T-helper 2 cell treated with Interferon-gamma antibody and Interleukin-4, amounts not matched to agents 5 μg/mL and 100 μg/mL, for 36 hours (primary cell): Measurements from ENCODE around the gene SSBP2.

Experiments used
- DNase-seq: peaks from one replicate; pipeline ENCODE4 v3.0.0; 2021; ENCODE audit warnings: low spot score
- H3K27ac Mint-ChIP-seq: one replicate; pipeline ENCODE4 v1.8.0; 2021; ENCODE audit warnings: mild to moderate bottlenecking, mixed read lengths
- H3K27me3 Mint-ChIP-seq: one replicate; pipeline ENCODE4 v1.8.0; 2021; ENCODE audit warnings: low read depth, mixed read lengths
- H3K36me3 Mint-ChIP-seq: one replicate; pipeline ENCODE4 v1.8.0; 2021; ENCODE audit warnings: low read depth, mixed read lengths
- H3K4me1 Mint-ChIP-seq: one replicate; pipeline ENCODE4 v1.8.0; 2021; ENCODE audit warnings: low read depth, mixed read lengths
- H3K4me3 Mint-ChIP-seq: one replicate; pipeline ENCODE4 v1.8.0; 2022; ENCODE audit warnings: mild to moderate bottlenecking, moderate library complexity, mixed read lengths
- H3K9me3 Mint-ChIP-seq: one replicate; pipeline ENCODE4 v1.8.0; 2021; ENCODE audit warnings: mixed read lengths

Gene SSBP2

DNA sequence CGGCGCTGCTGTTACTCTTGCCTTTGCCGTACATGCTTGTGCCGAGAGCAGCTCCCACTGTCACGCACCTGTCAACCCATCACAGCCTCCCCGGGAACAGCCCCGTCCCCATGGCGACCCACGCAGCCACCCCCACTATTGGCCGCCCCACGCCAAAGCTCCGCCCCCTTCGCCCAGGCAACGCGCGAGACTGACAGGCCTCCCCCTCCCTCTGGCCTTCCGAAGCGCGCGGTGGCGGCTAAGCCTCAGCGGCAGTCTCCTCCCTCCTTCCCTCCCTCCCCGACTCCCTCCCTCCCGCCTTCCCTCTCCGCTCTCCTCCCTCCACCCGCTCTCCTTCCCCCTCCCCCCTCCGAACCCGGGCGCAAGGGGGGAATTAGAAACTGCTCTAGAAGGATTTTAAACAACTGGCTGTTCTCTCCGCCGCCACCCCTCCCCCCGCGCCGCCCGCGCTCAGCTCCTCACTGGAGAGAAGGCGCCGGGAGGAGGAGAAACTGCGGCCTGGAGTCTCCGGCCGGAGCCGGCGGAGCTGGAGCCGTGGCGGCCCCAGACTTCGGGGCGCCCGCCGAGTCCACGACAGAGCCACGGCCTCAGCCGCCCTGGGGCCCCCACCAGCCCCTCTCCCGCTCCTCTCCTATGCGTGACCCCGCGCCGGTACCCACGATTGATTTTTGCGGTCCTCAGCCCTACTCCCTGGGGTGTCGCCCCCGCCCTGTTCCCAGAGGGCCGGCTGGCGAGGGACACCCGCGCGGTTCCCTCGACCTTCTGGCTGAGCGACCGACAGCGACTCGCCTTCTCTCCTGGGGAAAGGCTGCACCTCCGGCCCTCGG, at the start of gene SSBP2:
Gene SSBP2, minus strand, starts transcription at position 89 of the 827 bp plus-strand sequence. Its CDS starts 55 bp downstream, at position 34.
- H3K4me3 Mint-ChIP-seq, result peak within 1 kb of the TSS; percentile 92
- DNase-seq, result peak; percentile 94
- peaks cover 33% of the 10 kb centered on the region for H3K4me1 Mint-ChIP-seq
- H3K27ac Mint-ChIP-seq, result peak within 1 kb of the TSS; percentile 97
- peaks cover 9% of the 10 kb centered on the region for H3K36me3 Mint-ChIP-seq
- H3K9me3 Mint-ChIP-seq, result no peaks in the 10 kb centered on the region
- H3K27me3 Mint-ChIP-seq, result peaks cover 20% of the 10 kb centered on the region

DNA sequence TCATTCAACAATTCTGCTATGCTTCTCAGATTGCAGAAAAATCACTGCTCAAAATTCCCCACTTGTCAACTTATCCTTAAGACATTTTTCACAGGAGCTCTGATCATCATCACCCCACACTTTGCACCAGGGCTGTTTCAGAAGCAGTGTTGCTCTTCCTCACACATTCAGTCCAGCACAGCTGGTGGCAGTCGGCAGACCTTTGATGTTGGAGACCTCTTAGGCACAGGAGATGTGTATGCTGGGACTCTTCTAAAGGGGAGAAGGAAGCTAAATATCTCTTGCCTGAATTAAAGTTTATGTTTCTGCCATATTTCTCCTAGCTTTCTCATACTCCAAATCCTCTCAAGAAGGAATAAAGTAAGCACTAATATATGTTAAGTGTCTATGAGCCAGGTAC, 44.8 kb upstream of the SSBP2 start:
- Mint-ChIP-seq H3K36me3 (no peaks in the 10 kb centered on the region), H3K9me3 (no peaks in the 10 kb centered on the region), H3K4me1 (no peaks in the 10 kb centered on the region), H3K27me3 (peaks cover 14% of the 10 kb centered on the region), H3K4me3 (no peak overlapping the region), H3K27ac (no peak overlapping the region)
- DNase-seq, result no peak

DNA sequence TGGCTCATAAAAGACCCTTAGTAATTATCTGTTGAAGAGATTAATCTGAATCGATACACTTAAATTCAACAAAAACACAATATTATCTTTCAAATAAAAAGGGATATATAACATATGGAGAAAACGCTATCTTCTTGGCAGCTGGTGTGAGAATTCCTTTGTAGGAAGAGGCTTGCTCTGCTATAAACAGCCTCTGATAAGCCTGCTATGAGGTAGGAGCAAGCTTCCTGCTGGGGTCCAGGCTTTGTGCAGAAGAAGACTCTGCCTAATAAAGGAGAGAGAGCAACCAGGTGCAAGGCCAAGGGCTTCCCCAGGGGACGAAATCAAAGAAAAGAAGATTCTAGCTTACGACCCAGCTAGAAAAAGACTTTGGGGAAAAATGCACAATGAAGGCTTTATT, 43.3 kb upstream of the SSBP2 start:
- Mint-ChIP-seq H3K36me3 (no peaks in the 10 kb centered on the region), H3K9me3 (no peaks in the 10 kb centered on the region), H3K4me1 (no peaks in the 10 kb centered on the region), H3K27ac (no peak overlapping the region), H3K4me3 (no peak overlapping the region), H3K27me3 (peaks cover 12% of the 10 kb centered on the region)
- no peak for DNase-seq

DNA sequence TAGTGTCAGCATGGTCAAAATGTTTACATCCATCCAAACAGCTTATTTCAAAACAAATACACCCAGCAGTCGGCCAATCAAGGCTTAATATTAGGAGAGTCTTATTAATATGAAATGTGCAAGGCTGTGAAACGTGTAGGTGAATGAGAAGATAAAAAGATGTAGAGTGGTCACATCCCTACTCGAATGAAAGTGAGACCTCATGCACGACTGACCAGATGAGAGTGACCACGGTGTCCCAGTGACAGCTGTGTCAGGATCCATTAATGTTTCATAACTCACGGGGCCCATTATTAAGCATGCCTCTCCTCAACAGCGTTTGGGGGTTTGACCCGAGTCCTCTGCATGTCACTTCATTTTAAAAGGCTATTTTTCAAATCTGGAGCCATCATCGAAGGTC, 39.4 kb upstream of the SSBP2 start:
- Mint-ChIP-seq H3K27me3 (peaks cover 2% of the 10 kb centered on the region), H3K4me1 (peaks cover 1% of the 10 kb centered on the region), H3K27ac (no peak overlapping the region), H3K9me3 (no peaks in the 10 kb centered on the region), H3K4me3 (no peak overlapping the region), H3K36me3 (no peaks in the 10 kb centered on the region)
- DNase-seq, result no peak

DNA sequence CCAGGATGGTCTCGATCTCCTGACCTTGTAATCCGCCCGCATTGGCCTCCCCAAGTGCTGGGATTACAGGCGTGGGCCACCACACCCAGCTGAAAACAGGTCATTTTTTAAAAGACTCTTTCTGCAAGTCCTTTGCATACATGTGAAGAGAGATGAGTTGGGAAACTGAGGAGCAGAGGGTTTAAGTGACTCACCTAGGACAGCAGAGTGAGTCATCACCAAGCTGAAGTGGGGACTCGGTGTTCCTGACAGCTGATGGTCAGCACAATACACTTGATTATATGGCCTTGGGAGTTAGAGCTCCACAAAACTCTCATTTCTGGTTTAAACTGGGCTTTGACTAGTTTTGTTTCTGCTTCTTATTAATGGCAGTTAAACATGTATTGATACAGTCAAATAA, 38.1 kb upstream of the SSBP2 start:
- H3K27me3 Mint-ChIP-seq, result peaks cover 4% of the 10 kb centered on the region
- H3K9me3 Mint-ChIP-seq, result no peaks in the 10 kb centered on the region
- H3K36me3 Mint-ChIP-seq, result no peaks in the 10 kb centered on the region
- no peak overlapping the region for H3K27ac Mint-ChIP-seq
- no peak overlapping the region for H3K4me3 Mint-ChIP-seq
- DNase-seq, result no peak
- peaks cover 1% of the 10 kb centered on the region for H3K4me1 Mint-ChIP-seq

DNA sequence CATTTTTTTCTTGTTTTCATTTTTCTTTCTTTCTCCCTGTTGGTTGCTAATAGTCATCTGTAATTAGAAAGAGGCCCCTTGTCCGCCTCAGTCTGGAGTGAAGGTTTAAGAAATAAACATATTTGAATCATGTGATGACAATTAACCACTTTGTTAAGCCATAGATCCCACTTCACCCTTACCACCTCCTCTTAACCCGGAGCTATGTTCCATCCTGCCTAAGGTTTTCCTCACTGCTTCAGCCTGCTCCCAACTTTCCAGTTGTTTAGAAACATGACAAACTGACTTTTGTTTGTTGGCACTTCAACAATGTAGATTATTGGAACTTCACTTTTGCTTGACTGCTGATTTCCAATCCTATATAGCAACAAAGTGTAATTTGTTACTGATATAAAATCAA, 37.4 kb upstream of the SSBP2 start:
- no peak for DNase-seq
- H3K4me1 Mint-ChIP-seq, result peaks cover 2% of the 10 kb centered on the region
- H3K9me3 Mint-ChIP-seq, result no peaks in the 10 kb centered on the region
- H3K27ac Mint-ChIP-seq, result no peak overlapping the region
- H3K27me3 Mint-ChIP-seq, result peaks cover 4% of the 10 kb centered on the region
- H3K4me3 Mint-ChIP-seq, result no peak overlapping the region
- no peaks in the 10 kb centered on the region for H3K36me3 Mint-ChIP-seq

DNA sequence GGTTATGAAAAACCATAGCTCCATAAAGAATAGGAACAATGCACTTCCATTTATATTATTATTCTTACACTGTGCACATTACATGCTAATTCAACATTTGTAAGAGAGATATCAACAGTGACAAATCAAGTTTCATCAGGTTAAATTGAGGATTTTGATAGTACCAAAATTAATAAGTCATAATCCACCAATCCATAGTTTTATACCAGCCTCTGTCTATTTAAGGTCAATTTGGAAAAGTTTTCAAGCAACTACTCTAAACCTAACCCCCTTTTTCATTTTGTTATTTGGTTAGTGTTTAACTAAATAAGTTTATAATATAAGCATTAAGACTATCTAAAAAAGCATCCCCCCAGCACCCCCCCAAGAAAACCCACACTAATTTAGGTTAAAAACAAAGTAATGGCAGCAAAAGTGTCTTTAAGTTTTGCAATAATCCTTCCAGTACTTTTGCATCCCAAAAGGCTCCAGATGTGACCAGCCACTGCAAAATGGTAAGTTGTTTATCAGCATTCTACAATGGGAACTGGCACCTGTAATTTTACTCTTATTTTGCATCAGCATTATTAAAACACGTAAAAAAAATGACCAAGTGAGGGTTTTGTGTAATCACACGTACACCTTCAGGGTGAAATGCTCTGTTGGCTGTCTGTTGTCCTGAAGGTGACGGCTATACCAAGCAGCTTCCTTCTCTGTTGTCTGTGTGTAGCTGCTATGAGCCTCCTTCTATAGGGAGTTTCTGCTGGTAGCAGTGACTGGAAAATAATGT, 36.8 kb upstream of the SSBP2 start:
- no peak overlapping the region for H3K27ac Mint-ChIP-seq
- DNase-seq, result no peak
- H3K9me3 Mint-ChIP-seq, result no peaks in the 10 kb centered on the region
- H3K27me3 Mint-ChIP-seq, result peaks cover 4% of the 10 kb centered on the region
- no peak overlapping the region for H3K4me3 Mint-ChIP-seq
- no peaks in the 10 kb centered on the region for H3K36me3 Mint-ChIP-seq
- peaks cover 3% of the 10 kb centered on the region for H3K4me1 Mint-ChIP-seq

DNA sequence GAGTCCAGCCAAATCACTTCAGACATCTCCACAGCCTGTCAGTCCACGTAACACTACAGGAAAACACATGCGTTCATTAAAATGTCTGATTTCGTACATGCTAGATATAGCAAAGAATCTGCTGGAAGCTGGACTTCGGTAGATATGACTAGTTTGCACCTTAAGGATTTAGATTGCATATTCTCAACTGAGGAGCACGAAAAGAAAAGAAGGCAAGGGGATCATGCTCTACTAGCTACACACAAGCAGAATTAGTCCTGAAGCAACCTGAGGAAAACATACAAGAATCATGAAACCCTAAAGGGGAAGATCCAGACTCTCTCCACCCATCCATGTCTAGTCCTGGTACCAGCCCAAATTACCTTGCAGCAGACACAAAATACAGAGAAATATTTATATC, 36.1 kb upstream of the SSBP2 start:
- H3K27me3 Mint-ChIP-seq, result peaks cover 2% of the 10 kb centered on the region
- no peaks in the 10 kb centered on the region for H3K9me3 Mint-ChIP-seq
- no peaks in the 10 kb centered on the region for H3K36me3 Mint-ChIP-seq
- no peak for DNase-seq
- no peak overlapping the region for H3K27ac Mint-ChIP-seq
- no peak overlapping the region for H3K4me3 Mint-ChIP-seq
- peaks cover 3% of the 10 kb centered on the region for H3K4me1 Mint-ChIP-seq

DNA sequence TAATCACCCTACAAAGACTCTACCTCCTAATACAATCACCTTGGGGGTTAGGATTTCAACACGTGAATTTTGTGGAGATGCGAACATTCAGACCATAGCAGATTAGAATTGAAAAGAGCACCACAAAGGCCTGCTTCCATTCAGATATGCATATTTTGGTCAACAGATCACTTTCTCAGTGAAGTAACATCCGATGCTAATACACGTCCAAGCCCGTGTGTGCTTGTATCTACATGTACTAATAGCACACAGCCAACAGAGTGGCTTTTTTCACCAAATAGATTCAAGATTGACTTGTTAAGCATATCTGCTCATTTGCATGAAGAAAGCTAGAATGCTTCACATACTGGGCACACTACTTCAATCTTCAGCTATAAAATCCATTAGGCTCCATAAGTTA, 35.6 kb upstream of the SSBP2 start:
- Mint-ChIP-seq H3K9me3 (no peaks in the 10 kb centered on the region), H3K27me3 (peaks cover 2% of the 10 kb centered on the region), H3K36me3 (no peaks in the 10 kb centered on the region), H3K4me1 (peaks cover 3% of the 10 kb centered on the region), H3K27ac (no peak overlapping the region), H3K4me3 (no peak overlapping the region)
- no peak for DNase-seq

DNA sequence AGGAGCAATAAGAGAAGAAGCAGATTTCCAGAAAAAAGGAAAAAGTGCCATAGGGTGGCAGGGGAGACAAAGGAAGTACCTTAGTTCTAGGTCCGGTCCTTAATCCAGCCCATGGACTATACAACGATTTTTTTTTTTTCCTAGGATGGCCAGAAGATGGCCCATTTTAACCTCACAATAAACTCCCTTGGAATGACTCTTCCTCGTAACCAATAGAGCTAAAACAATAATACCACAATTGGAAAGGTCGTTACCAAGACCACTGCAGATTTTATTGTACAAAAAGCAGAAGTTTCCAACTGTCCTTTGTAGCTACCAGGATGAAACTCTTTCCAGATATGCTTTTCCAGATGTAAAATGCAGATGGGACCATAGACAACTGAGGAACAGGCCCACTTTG, 34.4 kb upstream of the SSBP2 start:
- Mint-ChIP-seq H3K9me3 (no peaks in the 10 kb centered on the region), H3K27me3 (peaks cover 2% of the 10 kb centered on the region), H3K36me3 (no peaks in the 10 kb centered on the region), H3K27ac (no peak overlapping the region), H3K4me3 (no peak overlapping the region), H3K4me1 (peaks cover 3% of the 10 kb centered on the region)
- DNase-seq, result no peak

DNA sequence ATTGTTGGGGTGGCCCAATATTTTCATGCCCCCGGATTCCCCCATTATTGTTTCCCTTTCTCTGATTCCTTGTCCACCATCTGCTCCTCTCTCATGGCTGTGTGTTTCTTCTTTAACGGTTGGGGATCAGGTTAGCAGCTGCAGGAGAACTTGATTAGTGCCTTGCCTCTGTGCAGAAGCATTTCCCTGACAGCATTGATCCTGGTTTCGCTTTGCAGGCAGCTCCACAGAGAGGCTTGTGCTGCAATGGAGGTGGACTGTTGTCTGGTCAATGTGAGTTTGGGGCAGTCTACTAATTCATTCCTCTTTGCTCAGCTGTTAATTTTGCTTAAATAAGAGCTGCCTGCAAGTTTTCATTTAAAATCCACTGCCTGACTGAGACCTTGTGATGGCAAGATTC, 32.5 kb upstream of the SSBP2 start:
- Mint-ChIP-seq H3K9me3 (no peaks in the 10 kb centered on the region), H3K27me3 (peaks cover 2% of the 10 kb centered on the region), H3K36me3 (no peaks in the 10 kb centered on the region), H3K4me3 (no peak overlapping the region), H3K4me1 (peaks cover 16% of the 10 kb centered on the region), H3K27ac (no peak overlapping the region)
- DNase-seq, result no peak

DNA sequence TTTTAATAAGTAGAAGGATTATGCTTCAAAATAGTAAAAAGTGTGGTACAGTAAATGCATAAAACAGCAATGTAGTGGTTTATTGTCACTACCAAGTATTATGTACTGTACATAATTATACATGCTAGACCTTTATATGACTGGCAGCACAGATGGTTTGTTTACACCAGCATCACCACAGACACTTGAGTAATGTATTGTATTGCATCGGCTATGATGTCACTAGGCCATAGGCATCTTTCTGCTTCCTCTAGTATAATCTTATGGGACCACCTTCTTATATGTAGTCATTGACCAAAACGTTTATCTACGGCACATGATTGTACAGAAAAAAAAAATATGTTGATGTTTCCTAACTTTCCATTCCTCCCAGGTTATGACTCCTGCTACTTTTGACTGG, 31.9 kb upstream of the SSBP2 start:
- H3K4me1 Mint-ChIP-seq, result peaks cover 17% of the 10 kb centered on the region
- H3K9me3 Mint-ChIP-seq, result no peaks in the 10 kb centered on the region
- no peak for DNase-seq
- no peaks in the 10 kb centered on the region for H3K36me3 Mint-ChIP-seq
- no peak overlapping the region for H3K4me3 Mint-ChIP-seq
- peaks cover 2% of the 10 kb centered on the region for H3K27me3 Mint-ChIP-seq
- no peak overlapping the region for H3K27ac Mint-ChIP-seq

DNA sequence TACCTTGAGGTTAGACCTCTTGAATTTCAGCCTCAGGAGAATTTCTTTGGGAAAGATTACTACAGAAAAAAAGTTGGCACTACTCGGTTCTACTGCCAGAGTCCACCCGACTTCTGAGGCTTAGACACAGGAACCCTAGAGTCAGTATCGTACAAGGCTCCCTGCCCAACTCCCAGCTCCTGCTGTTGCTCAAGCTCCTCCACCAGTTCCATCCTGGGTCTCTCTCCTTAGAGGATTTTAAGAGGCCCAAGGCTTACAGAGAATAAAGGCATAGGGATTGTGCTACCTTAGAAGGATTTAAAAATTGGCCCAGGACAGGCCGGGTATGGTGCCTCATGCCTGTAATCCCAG, 29.0 kb upstream of the SSBP2 start:
- Mint-ChIP-seq H3K36me3 (no peaks in the 10 kb centered on the region), H3K27ac (peak overlapping the region; percentile 77), H3K4me1 (peaks cover 17% of the 10 kb centered on the region), H3K4me3 (peak overlapping the region; percentile 76), H3K27me3 (no peaks in the 10 kb centered on the region), H3K9me3 (no peaks in the 10 kb centered on the region)
- no peak for DNase-seq

DNA sequence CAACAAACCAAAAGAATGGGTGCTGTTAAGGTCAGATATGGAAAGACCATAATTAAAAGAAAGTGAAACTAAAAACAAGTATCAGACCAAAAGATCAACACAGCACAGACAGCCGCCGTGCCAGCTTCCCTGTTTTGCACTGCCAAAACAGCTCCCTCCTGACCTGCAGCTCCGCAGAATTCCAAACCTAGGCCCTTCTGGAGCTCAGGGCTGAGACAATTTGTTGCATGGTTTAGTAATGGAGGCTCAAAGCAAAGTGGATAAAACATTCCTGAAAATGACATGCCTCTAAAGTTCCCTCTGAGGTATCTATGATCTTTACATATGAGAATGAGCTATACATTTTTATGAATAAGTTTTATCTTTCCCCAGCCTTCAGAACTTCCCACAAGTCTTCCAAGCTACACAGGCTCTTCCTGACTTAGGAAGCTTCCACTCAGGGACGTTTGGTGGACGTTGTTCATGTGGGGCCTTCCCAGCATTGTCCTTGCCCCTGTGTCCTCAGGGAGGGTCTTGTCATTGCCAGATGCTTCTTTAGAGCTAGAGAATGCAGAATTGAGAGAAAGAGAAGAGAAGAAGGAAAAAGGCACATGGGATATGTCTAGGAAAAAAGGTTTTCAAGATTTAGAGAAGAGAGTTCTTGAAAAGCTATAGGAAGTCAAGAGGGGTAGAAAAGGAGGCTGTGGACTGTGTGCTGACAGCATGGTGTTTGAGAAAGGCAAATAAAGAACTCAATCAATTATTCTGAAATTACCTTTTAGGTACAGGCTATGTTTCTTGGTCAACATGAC, 28.4 kb upstream of the SSBP2 start:
- Mint-ChIP-seq H3K36me3 (no peaks in the 10 kb centered on the region), H3K4me1 (peaks cover 17% of the 10 kb centered on the region), H3K27ac (peak overlapping the region; percentile 77), H3K27me3 (no peaks in the 10 kb centered on the region), H3K9me3 (no peaks in the 10 kb centered on the region), H3K4me3 (peak overlapping the region; percentile 76)
- peak; percentile 12 for DNase-seq
